Medulla oblongata (tissue), 1 donor: ENCODE data around the gene JAK1.

Experiments
- DNase-seq: peaks from one replicate; pipeline ENCODE4 v3.0.0-alpha.2; 2015; ENCODE audit errors: extremely low spot score

Gene JAK1

GRCh38 chr1:64980745-64981600 lies 14.6 kb upstream of the JAK1 start:
- no peak for DNase-seq

- no peak for DNase-seq
These were observed 13.0 kb upstream of the JAK1 start for GRCh38 chr1:64979358-64979757.

GRCh38 chr1:64976361-64976760 lies 10.0 kb upstream of the JAK1 start:
- DNase-seq, result no peak

GRCh38 chr1:64975740-64976139 lies 9.4 kb upstream of the JAK1 start:
- DNase-seq, result peak; percentile 44

DNA sequence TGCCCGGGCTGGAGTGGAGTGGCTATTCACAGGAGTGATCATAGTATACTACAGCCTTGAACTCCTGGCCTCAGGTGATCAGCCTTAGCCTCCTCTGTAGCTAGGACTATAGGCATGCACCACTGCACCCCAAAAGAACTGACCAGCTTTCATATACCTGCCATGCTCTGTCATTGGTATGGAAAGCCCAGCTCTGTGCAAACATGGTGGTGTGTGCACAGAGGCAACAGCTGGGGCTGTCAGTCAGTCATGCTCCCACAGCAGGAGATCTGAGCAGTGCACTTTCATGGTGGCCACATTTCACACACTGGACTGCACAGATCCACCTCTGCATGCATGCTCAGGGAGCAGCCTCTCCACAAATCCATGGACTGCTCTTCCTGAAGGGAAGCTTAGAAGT lies 8.8 kb upstream of the JAK1 start:
- DNase-seq, result no peak

- no peak for DNase-seq
These were observed 8.0 kb upstream of the JAK1 start for GRCh38 chr1:64974288-64974825.

DNA sequence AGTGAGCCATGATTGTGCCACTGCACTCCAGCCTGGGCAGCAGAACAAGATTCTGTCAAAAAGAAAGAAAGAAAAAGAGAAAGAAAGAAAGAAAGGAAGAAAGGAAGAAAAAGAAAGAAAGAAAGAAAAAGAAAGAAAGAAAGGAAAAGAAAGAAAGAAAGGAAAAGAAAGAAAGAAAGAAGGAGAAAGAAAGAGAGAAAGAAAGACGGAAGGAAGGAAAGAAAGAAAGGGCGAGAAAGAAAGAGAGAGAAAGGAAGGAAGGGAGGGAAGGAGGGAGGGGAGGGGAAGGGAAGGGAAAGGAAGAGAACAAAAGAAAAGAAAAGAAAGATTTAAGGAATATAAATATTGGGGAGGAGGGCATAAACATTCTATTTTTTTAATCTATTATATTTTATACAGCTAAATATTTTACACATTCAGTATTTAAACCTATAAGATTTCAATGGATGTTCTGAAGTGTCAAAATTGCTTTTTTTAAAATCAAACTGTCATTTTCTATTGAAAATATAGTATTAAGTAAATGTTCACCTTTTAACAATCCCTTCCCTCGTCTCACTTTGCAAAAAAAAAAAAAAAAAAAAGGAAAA lies 6.8 kb upstream of the JAK1 start:
- no peak for DNase-seq

- no peak for DNase-seq
These were observed 3.1 kb upstream of the JAK1 start for GRCh38 chr1:64969305-64970046.

DNA sequence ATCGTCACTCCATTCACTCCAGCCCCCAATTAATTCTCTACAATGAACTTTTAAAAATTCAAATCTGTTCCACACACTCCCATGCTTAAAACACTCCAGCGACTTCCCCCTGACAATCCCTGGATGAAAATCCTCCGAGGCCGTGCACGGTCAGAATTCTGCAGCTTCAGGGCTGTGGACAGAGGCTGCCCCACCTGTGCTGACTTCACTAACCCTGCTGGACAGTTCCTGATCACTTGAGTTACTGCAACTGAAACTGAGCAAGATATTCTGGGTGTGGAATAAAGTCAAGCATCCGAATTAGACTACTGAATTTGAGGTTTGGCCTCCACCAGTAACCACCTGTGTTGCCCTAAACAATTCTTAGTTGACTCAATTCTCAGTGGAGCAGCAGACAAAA lies 1.0 kb upstream of the JAK1 start:
- DNase-seq, result no peak

GRCh38 chr1:64965366-64966157 lies 787 bp downstream of the JAK1 start:
- peak; percentile 38 for DNase-seq

- no peak for DNase-seq
These were observed 2.9 kb downstream of the JAK1 start for GRCh38 chr1:64963466-64963865.

GRCh38 chr1:64962441-64962840 lies 3.9 kb downstream of the JAK1 start:
- DNase-seq, result no peak

- DNase-seq, result no peak
These were observed 4.4 kb downstream of the JAK1 start for GRCh38 chr1:64961923-64962322.

- no peak for DNase-seq
These were observed 5.6 kb downstream of the JAK1 start for GRCh38 chr1:64960731-64961130.

DNA sequence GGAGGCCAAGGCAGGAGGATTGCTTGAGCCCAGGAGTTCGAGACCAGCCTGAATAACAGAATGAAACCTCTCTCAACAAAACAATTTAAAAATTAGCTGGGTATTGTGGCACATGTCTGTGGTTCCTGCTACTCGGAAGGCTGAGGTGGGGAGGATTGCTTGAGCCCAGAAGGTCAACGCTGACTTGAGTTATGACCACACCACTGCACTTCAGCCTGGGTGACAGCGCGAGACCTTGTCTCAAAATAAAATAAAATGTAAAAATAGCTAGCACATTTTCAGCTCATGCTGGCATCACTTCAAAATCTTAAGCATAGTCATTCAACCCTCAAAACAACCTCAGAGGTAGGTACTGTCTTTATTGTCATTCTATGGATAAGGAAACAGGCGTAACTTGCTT lies 6.4 kb downstream of the JAK1 start:
- no peak for DNase-seq

GRCh38 chr1:64956733-64957441 lies 9.5 kb downstream of the JAK1 start:
- DNase-seq, result peak; percentile 80

- DNase-seq, result no peak
These were observed 10.2 kb downstream of the JAK1 start for GRCh38 chr1:64956010-64956640.

DNA sequence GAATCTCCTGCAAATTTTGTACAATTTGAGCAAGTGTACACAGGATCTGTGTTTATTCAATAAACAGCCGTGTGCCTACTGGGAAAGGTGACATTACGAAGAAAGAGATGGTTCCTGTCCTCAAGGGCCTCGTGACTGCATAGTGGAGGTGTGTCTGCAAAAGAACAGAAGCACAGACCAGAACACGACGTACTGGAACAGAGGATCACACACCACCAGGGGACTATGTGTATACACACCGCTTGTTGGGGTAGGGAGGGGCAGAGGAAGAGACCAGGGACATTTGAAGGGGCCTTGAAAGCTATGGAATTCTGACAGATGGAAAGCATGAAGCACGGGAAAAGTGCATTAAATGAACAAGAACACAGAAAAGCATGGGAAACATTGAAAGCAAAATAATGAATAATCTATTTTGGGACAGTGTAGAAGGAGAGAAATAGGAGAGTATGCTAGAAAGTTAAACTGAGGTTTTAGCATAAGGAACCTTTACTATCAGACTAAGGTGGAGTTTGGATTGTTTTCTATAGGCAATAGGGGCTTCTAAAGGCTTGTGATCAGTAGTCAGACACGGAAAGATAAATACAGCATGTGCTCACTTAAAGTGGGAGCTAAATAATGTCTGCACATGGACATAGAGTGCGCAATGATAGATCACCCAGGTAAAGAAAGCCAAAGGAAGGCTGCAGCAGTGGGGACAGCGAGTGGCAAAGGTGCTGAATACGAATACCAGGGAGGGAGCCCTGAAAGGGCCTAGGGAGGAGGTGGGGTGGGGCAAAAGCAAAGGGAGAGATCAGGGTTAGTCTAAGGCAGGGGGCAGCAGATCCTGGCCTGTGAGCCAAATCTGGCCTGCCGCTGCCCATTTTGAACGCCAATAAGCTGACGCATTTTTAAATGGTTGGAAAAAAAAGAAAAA lies 11.0 kb downstream of the JAK1 start:
- DNase-seq, result no peak

DNA sequence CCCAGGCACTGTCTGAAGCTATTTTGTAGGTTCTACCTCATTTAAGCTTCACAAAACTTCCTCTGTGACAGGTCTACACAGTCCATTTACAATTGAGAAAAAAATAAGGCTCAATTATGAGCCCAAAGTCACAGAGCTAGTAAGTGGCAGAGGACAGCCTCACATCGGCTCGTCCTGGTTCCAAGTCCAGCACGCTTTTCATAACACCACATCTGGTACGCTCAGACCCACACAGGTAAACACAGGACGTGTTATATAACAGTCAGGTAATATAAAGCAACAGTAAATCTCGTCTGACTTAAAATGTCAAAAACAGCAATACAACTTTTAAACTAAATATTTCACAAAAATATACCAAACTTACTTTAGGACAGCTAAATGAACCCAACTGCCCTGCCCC lies 13.1 kb downstream of the JAK1 start:
- no peak for DNase-seq
